Esophagus muscularis mucosa (tissue), 4 donors: ENCODE measurements around the gene ACVR1B.

Source experiments
- EP300 ChIP-seq: sonication (generic); formaldehyde crosslinking; IDR thresholded peaks from one replicate; pipeline ENCODE4 v1.6.1; 2017; ENCODE audit warnings: antibody characterized with exemption
- POLR2A ChIP-seq: fragments of 450-650 bp; IDR thresholded peaks from one replicate; pipeline ENCODE4 v1.6.1; 2017; ENCODE audit warnings: antibody characterized with exemption, moderate library complexity, mild to moderate bottlenecking, low read depth
- TF ChIP-seq, protein P1 (sequence below), 3 experiments: fragments of 200-600 bp in 2 of 3; fragments of 450-650 bp in 1 of 3; sonication (generic) in 2 of 3; IDR thresholded peaks; one replicate each; pipeline ENCODE4 v1.5.1; 2017 to 2019; ENCODE audit warnings: antibody characterized with exemption in 3 of 3, mild to moderate bottlenecking in 2 of 3, moderate library complexity in 1 of 3

GRCh38 chr12:52032446-52032803, 80.9 kb downstream of the ACVR1B start:
- TF ChIP-seq, protein P1, sequence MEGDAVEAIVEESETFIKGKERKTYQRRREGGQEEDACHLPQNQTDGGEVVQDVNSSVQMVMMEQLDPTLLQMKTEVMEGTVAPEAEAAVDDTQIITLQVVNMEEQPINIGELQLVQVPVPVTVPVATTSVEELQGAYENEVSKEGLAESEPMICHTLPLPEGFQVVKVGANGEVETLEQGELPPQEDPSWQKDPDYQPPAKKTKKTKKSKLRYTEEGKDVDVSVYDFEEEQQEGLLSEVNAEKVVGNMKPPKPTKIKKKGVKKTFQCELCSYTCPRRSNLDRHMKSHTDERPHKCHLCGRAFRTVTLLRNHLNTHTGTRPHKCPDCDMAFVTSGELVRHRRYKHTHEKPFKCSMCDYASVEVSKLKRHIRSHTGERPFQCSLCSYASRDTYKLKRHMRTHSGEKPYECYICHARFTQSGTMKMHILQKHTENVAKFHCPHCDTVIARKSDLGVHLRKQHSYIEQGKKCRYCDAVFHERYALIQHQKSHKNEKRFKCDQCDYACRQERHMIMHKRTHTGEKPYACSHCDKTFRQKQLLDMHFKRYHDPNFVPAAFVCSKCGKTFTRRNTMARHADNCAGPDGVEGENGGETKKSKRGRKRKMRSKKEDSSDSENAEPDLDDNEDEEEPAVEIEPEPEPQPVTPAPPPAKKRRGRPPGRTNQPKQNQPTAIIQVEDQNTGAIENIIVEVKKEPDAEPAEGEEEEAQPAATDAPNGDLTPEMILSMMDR (IDR thresholded peaks at IDR 0.05) = no peak
- no peak for TF ChIP-seq POLR2A
- no peak for TF ChIP-seq EP300
